ENCODE measurements around the gene SPECC1L.

The SPECC1L gene

GRCh38 chr22:24404561-24405275 is 134.1 kb downstream of the SPECC1L start:
- no peaks in the 10 kb centered on the region for H3K9me3 ChIP-seq (ENCODE audit: control insufficient read depth, insufficient read depth, low read length)
- DNase-seq (ENCODE audit: low read depth, low spot score): no peak
- no peak overlapping the region for H3K4me3 ChIP-seq (ENCODE audit: low read length)
- no peak overlapping the region for H3K27ac ChIP-seq (ENCODE audit: low read length)
- WGBS (ENCODE audit: insufficient coverage, insufficient read length): no CpG with 5 or more reads among the region's 9 CpGs
- H3K4me1 ChIP-seq (ENCODE audit: control insufficient read depth, insufficient read depth, low read length): no peaks in the 10 kb centered on the region
- peaks cover 7% of the 10 kb centered on the region; the same call in 1 of the 2 replicates for H3K36me3 ChIP-seq (ENCODE audit: control insufficient read depth, insufficient read depth, low read length)
- H3K27me3 ChIP-seq (ENCODE audit: control insufficient read depth, insufficient read depth, low read length): no peaks in the 10 kb centered on the region

- DNase-seq (ENCODE audit: low read depth, low spot score): no peak
- Histone ChIP-seq H3K4me1 (ENCODE audit: control insufficient read depth, insufficient read depth, low read length) (no peaks in the 10 kb centered on the region), H3K36me3 (ENCODE audit: control insufficient read depth, insufficient read depth, low read length) (peaks cover 7% of the 10 kb centered on the region; the same call in 1 of the 2 replicates), H3K27me3 (ENCODE audit: control insufficient read depth, insufficient read depth, low read length) (no peaks in the 10 kb centered on the region), H3K4me3 (ENCODE audit: low read length) (no peak overlapping the region), H3K27ac (ENCODE audit: low read length) (no peak overlapping the region), H3K9me3 (ENCODE audit: control insufficient read depth, insufficient read depth, low read length) (no peaks in the 10 kb centered on the region)
- no CpG with 5 or more reads among the region's 12 CpGs for WGBS (ENCODE audit: insufficient coverage, insufficient read length)
These were observed 135.1 kb downstream of the SPECC1L start for GRCh38 chr22:24405631-24406321.

- no peaks in the 10 kb centered on the region for H3K9me3 ChIP-seq (ENCODE audit: control insufficient read depth, insufficient read depth, low read length)
- no peak overlapping the region for H3K27ac ChIP-seq (ENCODE audit: low read length)
- no peak for DNase-seq (ENCODE audit: low read depth, low spot score)
- WGBS (ENCODE audit: insufficient coverage, insufficient read length): no CpG with 5 or more reads among the region's 19 CpGs
- no peak overlapping the region for H3K4me3 ChIP-seq (ENCODE audit: low read length)
- no peaks in the 10 kb centered on the region for H3K4me1 ChIP-seq (ENCODE audit: control insufficient read depth, insufficient read depth, low read length)
- peaks cover 9% of the 10 kb centered on the region for H3K36me3 ChIP-seq (ENCODE audit: control insufficient read depth, insufficient read depth, low read length)
- H3K27me3 ChIP-seq (ENCODE audit: control insufficient read depth, insufficient read depth, low read length): no peaks in the 10 kb centered on the region
These were observed 136.0 kb downstream of the SPECC1L start for GRCh38 chr22:24406322-24407277.

GRCh38 chr22:24407278-24407665 is 136.6 kb downstream of the SPECC1L start:
- H3K36me3 ChIP-seq (ENCODE audit: control insufficient read depth, insufficient read depth, low read length): peaks cover 12% of the 10 kb centered on the region
- H3K4me1 ChIP-seq (ENCODE audit: control insufficient read depth, insufficient read depth, low read length): no peaks in the 10 kb centered on the region
- H3K4me3 ChIP-seq (ENCODE audit: low read length): no peak overlapping the region
- no CpG with 5 or more reads among the region's 15 CpGs for WGBS (ENCODE audit: insufficient coverage, insufficient read length)
- H3K27me3 ChIP-seq (ENCODE audit: control insufficient read depth, insufficient read depth, low read length): no peaks in the 10 kb centered on the region
- no peak overlapping the region for H3K27ac ChIP-seq (ENCODE audit: low read length)
- DNase-seq (ENCODE audit: low read depth, low spot score): no peak
- no peaks in the 10 kb centered on the region for H3K9me3 ChIP-seq (ENCODE audit: control insufficient read depth, insufficient read depth, low read length)

- Histone ChIP-seq H3K27me3 (ENCODE audit: control insufficient read depth, insufficient read depth, low read length) (no peaks in the 10 kb centered on the region), H3K4me3 (ENCODE audit: low read length) (no peak overlapping the region), H3K4me1 (ENCODE audit: control insufficient read depth, insufficient read depth, low read length) (no peaks in the 10 kb centered on the region), H3K27ac (ENCODE audit: low read length) (no peak overlapping the region), H3K36me3 (ENCODE audit: control insufficient read depth, insufficient read depth, low read length) (peaks cover 12% of the 10 kb centered on the region), H3K9me3 (ENCODE audit: control insufficient read depth, insufficient read depth, low read length) (no peaks in the 10 kb centered on the region)
- DNase-seq (ENCODE audit: low read depth, low spot score): no peak
- no CpG with 5 or more reads among the region's 4 CpGs for WGBS (ENCODE audit: insufficient coverage, insufficient read length)
These were observed 137.3 kb downstream of the SPECC1L start for GRCh38 chr22:24407884-24408283.

- WGBS (ENCODE audit: insufficient coverage, insufficient read length): no CpG with 5 or more reads among the region's 7 CpGs
- H3K27ac ChIP-seq (ENCODE audit: low read length): no peak overlapping the region
- no peak overlapping the region for H3K4me3 ChIP-seq (ENCODE audit: low read length)
- H3K36me3 ChIP-seq (ENCODE audit: control insufficient read depth, insufficient read depth, low read length): peaks cover 12% of the 10 kb centered on the region
- no peaks in the 10 kb centered on the region for H3K4me1 ChIP-seq (ENCODE audit: control insufficient read depth, insufficient read depth, low read length)
- H3K9me3 ChIP-seq (ENCODE audit: control insufficient read depth, insufficient read depth, low read length): no peaks in the 10 kb centered on the region
- H3K27me3 ChIP-seq (ENCODE audit: control insufficient read depth, insufficient read depth, low read length): no peaks in the 10 kb centered on the region
- DNase-seq (ENCODE audit: low read depth, low spot score): no peak
These were observed 138.0 kb downstream of the SPECC1L start for GRCh38 chr22:24408630-24409029.

- WGBS (ENCODE audit: insufficient coverage, insufficient read length): no CpG with 5 or more reads among the region's 9 CpGs
- H3K27me3 ChIP-seq (ENCODE audit: control insufficient read depth, insufficient read depth, low read length): no peaks in the 10 kb centered on the region
- no peaks in the 10 kb centered on the region for H3K9me3 ChIP-seq (ENCODE audit: control insufficient read depth, insufficient read depth, low read length)
- no peaks in the 10 kb centered on the region for H3K4me1 ChIP-seq (ENCODE audit: control insufficient read depth, insufficient read depth, low read length)
- no peak for DNase-seq (ENCODE audit: low read depth, low spot score)
- H3K36me3 ChIP-seq (ENCODE audit: control insufficient read depth, insufficient read depth, low read length): peaks cover 14% of the 10 kb centered on the region
- no peak overlapping the region for H3K4me3 ChIP-seq (ENCODE audit: low read length)
- no peak overlapping the region for H3K27ac ChIP-seq (ENCODE audit: low read length)
These were observed 139.1 kb downstream of the SPECC1L start for GRCh38 chr22:24409707-24410106.

- no CpG with 5 or more reads among the region's 8 CpGs for WGBS (ENCODE audit: insufficient coverage, insufficient read length)
- no peak overlapping the region for H3K4me3 ChIP-seq (ENCODE audit: low read length)
- DNase-seq (ENCODE audit: low read depth, low spot score): no peak
- no peak overlapping the region for H3K27ac ChIP-seq (ENCODE audit: low read length)
- H3K4me1 ChIP-seq (ENCODE audit: control insufficient read depth, insufficient read depth, low read length): no peaks in the 10 kb centered on the region
- peaks cover 18% of the 10 kb centered on the region for H3K36me3 ChIP-seq (ENCODE audit: control insufficient read depth, insufficient read depth, low read length)
- H3K27me3 ChIP-seq (ENCODE audit: control insufficient read depth, insufficient read depth, low read length): no peaks in the 10 kb centered on the region
- no peaks in the 10 kb centered on the region for H3K9me3 ChIP-seq (ENCODE audit: control insufficient read depth, insufficient read depth, low read length)
These were observed 139.7 kb downstream of the SPECC1L start for GRCh38 chr22:24410110-24410856.

- Histone ChIP-seq H3K36me3 (ENCODE audit: control insufficient read depth, insufficient read depth, low read length) (peaks cover 22% of the 10 kb centered on the region), H3K27me3 (ENCODE audit: control insufficient read depth, insufficient read depth, low read length) (no peaks in the 10 kb centered on the region), H3K27ac (ENCODE audit: low read length) (no peak overlapping the region), H3K9me3 (ENCODE audit: control insufficient read depth, insufficient read depth, low read length) (no peaks in the 10 kb centered on the region), H3K4me1 (ENCODE audit: control insufficient read depth, insufficient read depth, low read length) (no peaks in the 10 kb centered on the region), H3K4me3 (ENCODE audit: low read length) (no peak overlapping the region)
- DNase-seq (ENCODE audit: low read depth, low spot score): no peak
- no CpG with 5 or more reads among the region's 10 CpGs for WGBS (ENCODE audit: insufficient coverage, insufficient read length)
These were observed 140.8 kb downstream of the SPECC1L start for GRCh38 chr22:24411256-24412004.

Data from iPS DF 6.9 (cell line).